AG04449 (cell line): ENCODE measurements around the gene PTTG1IP.

Source experiments
- CTCF ChIA-PET: fragments of 350-600 bp; formaldehyde crosslinking; extraction: SDS; loops from one replicate; lab custom pipeline; 2021; ENCODE audit warnings: antibody characterized with exemption; lab: Yijun Ruan, JAX
- POLR2A ChIA-PET: fragments of 400-600, 350-600 bp; formaldehyde crosslinking; extraction: SDS; loops from one replicate; lab custom pipeline; 2020; ENCODE audit warnings: antibody characterized with exemption, inconsistent platforms; lab: Yijun Ruan, JAX
- DNase-seq: peaks from one replicate; pipeline ENCODE4 v3.0.0-alpha.2; 2010; ENCODE audit warnings: low read depth, low spot score
- H3K4me3 ChIP-seq: 2 replicates; pipeline ENCODE4 v1.5.1; 2011; ENCODE audit warnings: low read depth, mild to moderate bottlenecking, control low read depth, low read length
- CTCF ChIP-seq: IDR thresholded peaks from one replicate; pipeline ENCODE4 v1.5.1; 2011; ENCODE audit warnings: mild to moderate bottlenecking, moderate library complexity, low read length, control low read depth, inconsistent platforms; ENCODE audit not compliant: insufficient read depth; ENCODE audit errors: missing control alignments

The PTTG1IP gene

DNA sequence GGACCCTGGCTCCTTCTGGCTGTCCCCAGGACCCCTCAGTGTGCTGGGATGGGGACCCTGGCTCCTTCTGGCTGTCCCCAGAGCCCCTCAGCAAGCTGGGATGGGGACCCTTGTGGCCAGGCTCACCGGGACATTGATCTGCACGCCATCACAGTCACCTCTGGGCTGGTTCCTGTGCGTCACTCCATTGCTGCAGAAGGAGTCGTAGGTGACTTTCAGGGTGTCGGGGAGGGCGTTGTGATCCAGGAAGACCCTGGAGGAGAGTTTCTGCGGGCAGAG is 19.7 kb upstream of the PTTG1IP start:
- CTCF ChIA-PET: interaction anchor here (0.6 to 5.8 kb wide), 17 partner anchors 11 to 244 kb away, joined by 3 to 58 read pairs (median 4); partner anchors contain the start of gene UBE2G2
- no peak for DNase-seq
- POLR2A ChIA-PET: no interaction called here
- H3K4me3 ChIP-seq: no peak overlapping the region
- no peak for TF ChIP-seq CTCF

DNA sequence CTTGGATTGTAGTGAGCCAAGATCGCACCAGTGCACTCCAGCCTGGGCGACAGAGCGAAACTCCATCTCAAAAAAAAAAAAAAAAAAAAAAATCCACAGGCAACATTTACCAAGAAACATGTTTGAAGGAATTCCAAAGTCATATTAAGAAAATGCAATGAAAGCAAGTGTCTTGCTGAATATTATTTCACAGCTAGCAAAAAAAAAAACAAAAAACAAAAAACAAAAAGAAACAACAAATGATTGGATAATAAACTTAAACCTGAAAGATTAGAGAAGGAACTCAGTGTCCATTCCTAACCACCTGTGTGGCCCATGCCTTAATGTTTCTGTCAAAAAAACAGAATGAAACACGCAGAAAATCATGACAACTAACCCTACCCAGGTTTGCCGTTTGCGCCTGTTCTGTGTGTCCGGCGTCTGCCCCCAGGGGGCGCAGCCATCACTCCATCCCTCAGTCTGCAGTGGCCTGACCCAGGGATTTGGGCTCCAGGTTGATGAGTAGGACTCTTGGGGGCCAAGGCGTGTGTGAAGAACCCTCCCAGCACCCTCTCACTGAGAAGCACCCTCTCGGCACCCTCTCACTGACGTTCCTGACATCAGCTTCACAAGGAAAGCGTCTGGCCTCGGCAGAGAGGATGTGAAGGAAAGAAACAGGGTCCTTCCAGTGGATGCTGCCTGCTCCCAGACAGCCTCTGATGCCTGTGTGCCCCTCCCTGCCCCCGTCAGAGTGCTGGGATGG is 19.2 kb upstream of the PTTG1IP start:
- DNase-seq: no peak
- CTCF ChIA-PET: interaction anchor here (0.8 to 5.8 kb wide), 21 partner anchors 10 to 245 kb away, joined by 3 to 58 read pairs (median 4); no protein-coding TSS in a partner anchor

GRCh38 chr21:44892095-44892494 is 18.6 kb upstream of the PTTG1IP start:
- CTCF ChIA-PET: interaction anchor here (0.8 to 5.8 kb wide), 14 partner anchors 10 to 245 kb away, joined by 3 to 58 read pairs (median 5); no protein-coding TSS in a partner anchor
- H3K4me3 ChIP-seq: no peak overlapping the region
- POLR2A ChIA-PET: no interaction called here
- TF ChIP-seq CTCF: no peak
- DNase-seq: no peak

More for the DNA sequence above, 19.2 kb upstream of the PTTG1IP start:
- POLR2A ChIA-PET: interaction anchor here (0.6 kb wide), 1 partner anchor 19 kb away, joined by 3 read pairs; the partner anchor contains the start of gene PTTG1IP
- peak; percentile 84 for TF ChIP-seq CTCF
- no peak overlapping the region for H3K4me3 ChIP-seq

DNA sequence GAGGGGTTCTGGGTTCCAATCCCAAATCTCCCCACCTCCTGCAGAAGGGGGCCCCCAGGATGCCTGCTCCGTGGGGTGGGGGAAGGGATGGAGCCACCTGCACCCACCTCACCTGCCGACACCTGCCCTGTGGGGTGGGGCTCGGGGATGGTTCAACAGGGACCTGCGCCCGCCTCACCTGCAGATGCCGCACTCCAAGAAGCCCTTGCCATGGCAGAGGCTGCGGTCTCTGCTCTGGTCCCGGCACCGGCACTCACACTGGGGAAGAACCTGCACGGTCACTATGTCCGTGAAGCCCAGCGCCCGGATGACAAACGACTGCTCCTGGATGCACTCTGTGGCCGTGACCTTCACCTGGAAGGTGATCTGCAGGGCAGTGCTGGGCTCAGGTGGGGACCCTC is 18.1 kb upstream of the PTTG1IP start:
- no peak for TF ChIP-seq CTCF
- H3K4me3 ChIP-seq: no peak overlapping the region
- DNase-seq: no peak
- CTCF ChIA-PET: interaction anchor here (0.8 to 5.8 kb wide), 8 partner anchors 9 to 246 kb away, joined by 3 to 58 read pairs (median 4); no protein-coding TSS in a partner anchor
- POLR2A ChIA-PET: no interaction called here

GRCh38 chr21:44890961-44891541 is 17.6 kb upstream of the PTTG1IP start:
- CTCF ChIA-PET: interaction anchor here (1.4 to 5.8 kb wide), 2 partner anchors 9 to 98 kb away, joined by 4 to 58 read pairs; no protein-coding TSS in a partner anchor

More at GRCh38 chr21:44890961-44891541, 17.6 kb upstream of the PTTG1IP start:
- POLR2A ChIA-PET: no interaction called here
- TF ChIP-seq CTCF: no peak
- DNase-seq: no peak
- no peak overlapping the region for H3K4me3 ChIP-seq
